Glutamatergic neuron (in vitro differentiated cells): ENCODE data around the gene GAN. TPM values are rescaled to one million over a fixed set of nuclear protein-coding genes. Genes with fewer than 3 reads are reported as not detected.

Source experiments
- DNase-seq: peaks from one replicate; pipeline ENCODE4 v3.0.0; 2022
- H3K27ac Mint-ChIP-seq: one replicate; pipeline ENCODE4 v1.8.0; 2020; ENCODE audit warnings: mild to moderate bottlenecking, mixed read lengths, inconsistent platforms; ENCODE audit not compliant: unreplicated experiment
- H3K27me3 Mint-ChIP-seq: one replicate; pipeline ENCODE4 v1.8.0; 2020; ENCODE audit warnings: mild to moderate bottlenecking, moderate library complexity, mixed read lengths, inconsistent platforms; ENCODE audit not compliant: unreplicated experiment
- H3K36me3 Mint-ChIP-seq: one replicate; pipeline ENCODE4 v1.8.0; 2020; ENCODE audit warnings: mild to moderate bottlenecking, mixed read lengths, inconsistent platforms; ENCODE audit not compliant: unreplicated experiment
- H3K4me1 Mint-ChIP-seq: one replicate; pipeline ENCODE4 v1.8.0; 2020; ENCODE audit warnings: mild to moderate bottlenecking, low read depth, mixed read lengths, inconsistent platforms; ENCODE audit not compliant: unreplicated experiment
- H3K4me3 Mint-ChIP-seq: one replicate; pipeline ENCODE4 v1.8.0; 2020; ENCODE audit warnings: mild to moderate bottlenecking, mixed read lengths, inconsistent platforms; ENCODE audit not compliant: unreplicated experiment
- H3K9me3 Mint-ChIP-seq: one replicate; pipeline ENCODE4 v1.8.0; 2020; ENCODE audit warnings: mild to moderate bottlenecking, moderate library complexity, mixed read lengths, inconsistent platforms; ENCODE audit not compliant: unreplicated experiment
- total RNA-seq: library from RNA; stranded (reverse); fragmentation: NEBNext Ultra II Directional; extraction: Animal tissue kit (Norgen Biotek cat#: 25700); gene quantifications from one replicate; pipeline ENCODE4 v1.2.1, GENCODE V29; 2021; ENCODE audit not compliant: unreplicated experiment
- TF ChIP-seq, protein P1 (sequence below): fragments of 200-600 bp; sonication (generic); IDR thresholded peaks from one replicate; pipeline ENCODE4 v1.5.0; 2021; ENCODE audit not compliant: partially characterized antibody, unreplicated experiment

GAN gene
- total RNA-seq, 1 donor from 2014 or later = 14.4 TPM

DNA sequence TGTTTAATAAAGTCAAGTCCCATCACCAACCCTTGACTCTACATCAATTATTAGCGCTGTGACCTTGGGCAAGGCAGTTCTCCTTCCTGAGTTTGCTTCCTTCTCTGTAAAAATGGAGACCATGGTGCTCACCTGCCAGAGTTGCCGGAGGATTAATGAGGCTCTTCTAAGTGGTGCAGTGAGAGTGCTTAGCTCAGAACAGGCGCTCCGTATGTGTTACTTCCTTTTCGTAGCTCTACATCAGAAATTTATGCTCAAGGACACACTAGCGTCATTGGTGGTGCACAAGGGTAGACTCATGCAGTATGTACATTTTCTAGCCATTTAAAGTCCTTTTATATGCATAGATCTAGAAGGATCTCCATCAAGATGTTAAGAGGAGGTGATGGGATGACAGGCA is 112.5 kb downstream of the GAN start:
- peaks cover 4% of the 10 kb centered on the region for H3K36me3 Mint-ChIP-seq
- no peak overlapping the region for H3K4me3 Mint-ChIP-seq
- peaks cover 12% of the 10 kb centered on the region for H3K9me3 Mint-ChIP-seq
- TF ChIP-seq, protein P1, sequence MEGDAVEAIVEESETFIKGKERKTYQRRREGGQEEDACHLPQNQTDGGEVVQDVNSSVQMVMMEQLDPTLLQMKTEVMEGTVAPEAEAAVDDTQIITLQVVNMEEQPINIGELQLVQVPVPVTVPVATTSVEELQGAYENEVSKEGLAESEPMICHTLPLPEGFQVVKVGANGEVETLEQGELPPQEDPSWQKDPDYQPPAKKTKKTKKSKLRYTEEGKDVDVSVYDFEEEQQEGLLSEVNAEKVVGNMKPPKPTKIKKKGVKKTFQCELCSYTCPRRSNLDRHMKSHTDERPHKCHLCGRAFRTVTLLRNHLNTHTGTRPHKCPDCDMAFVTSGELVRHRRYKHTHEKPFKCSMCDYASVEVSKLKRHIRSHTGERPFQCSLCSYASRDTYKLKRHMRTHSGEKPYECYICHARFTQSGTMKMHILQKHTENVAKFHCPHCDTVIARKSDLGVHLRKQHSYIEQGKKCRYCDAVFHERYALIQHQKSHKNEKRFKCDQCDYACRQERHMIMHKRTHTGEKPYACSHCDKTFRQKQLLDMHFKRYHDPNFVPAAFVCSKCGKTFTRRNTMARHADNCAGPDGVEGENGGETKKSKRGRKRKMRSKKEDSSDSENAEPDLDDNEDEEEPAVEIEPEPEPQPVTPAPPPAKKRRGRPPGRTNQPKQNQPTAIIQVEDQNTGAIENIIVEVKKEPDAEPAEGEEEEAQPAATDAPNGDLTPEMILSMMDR = no peak
- peak overlapping the region; percentile 30 for H3K27ac Mint-ChIP-seq
- no peak for DNase-seq
- peaks cover 29% of the 10 kb centered on the region for H3K4me1 Mint-ChIP-seq
- H3K27me3 Mint-ChIP-seq = peaks cover 4% of the 10 kb centered on the region

DNA sequence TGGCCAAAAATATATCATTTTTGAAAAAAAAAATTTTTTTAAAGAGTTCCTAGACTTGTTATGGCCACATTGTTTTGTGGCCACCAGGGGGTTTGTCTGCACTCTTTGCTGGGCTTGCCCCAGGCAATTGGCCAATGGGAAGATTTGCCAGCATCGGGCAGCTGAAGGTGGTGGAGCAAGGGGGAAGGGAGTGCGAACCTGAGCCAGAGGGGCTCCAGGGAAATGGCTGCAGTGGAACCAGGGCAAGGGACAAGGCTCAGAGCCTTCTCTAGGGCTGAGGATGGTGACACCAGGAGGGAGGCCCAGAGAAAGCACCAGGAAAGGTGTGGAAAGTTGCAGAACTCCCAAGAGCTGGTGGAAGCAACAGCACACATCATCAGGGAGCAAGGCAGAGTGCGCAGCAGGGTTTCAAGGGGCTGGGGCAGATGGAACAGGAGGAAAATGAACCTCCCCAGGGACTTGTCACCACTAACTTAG is 114.3 kb downstream of the GAN start:
- H3K27ac Mint-ChIP-seq = peak overlapping the region; percentile 82
- H3K4me1 Mint-ChIP-seq = peaks cover 38% of the 10 kb centered on the region
- TF ChIP-seq, protein P1 = peak; percentile 71
- H3K9me3 Mint-ChIP-seq = peaks cover 22% of the 10 kb centered on the region
- peak; percentile 48 for DNase-seq
- peak overlapping the region; percentile 66 for H3K4me3 Mint-ChIP-seq
- H3K27me3 Mint-ChIP-seq = peaks cover 12% of the 10 kb centered on the region
- peaks cover 4% of the 10 kb centered on the region for H3K36me3 Mint-ChIP-seq

DNA sequence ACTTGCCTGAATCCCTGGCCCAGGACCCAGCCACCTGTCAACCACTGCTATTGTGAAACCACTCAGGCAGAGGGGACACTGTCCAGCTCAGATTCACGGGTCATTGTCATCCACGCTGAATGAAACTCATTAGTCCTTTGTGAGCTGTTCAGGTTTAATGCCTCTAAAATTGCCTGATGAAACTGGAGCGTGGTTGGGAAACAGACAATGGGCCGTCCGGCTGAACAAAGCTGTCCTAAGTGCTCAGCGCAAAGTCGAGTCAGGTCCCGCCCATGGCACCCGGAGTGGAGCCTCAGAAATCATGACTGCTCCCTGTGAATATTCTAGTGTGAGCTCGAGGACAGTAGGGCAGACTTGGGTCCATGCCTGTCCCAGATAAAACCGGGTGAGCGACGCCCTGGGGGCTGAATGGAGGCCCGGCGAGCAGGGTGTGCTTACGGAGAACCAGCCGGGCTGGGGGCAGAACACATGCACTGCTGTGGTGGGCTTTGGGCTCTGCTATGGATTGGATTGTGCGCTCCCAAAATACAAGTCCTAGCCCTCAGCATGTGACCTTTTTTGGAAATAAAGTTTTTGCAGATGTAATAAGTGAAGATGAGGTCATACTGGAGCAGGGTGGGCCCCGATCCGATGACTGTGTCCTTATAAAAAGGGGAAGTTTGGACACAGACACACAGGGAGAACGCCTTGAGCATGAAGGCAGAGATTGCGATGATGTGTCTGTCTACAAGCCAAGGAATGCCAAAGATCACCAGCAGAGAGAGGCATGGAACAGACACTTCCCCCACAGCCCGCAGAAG is 117.0 kb downstream of the GAN start:
- Mint-ChIP-seq H3K9me3 (peaks cover 22% of the 10 kb centered on the region), H3K27ac (peak overlapping the region; percentile 98), H3K4me3 (peak overlapping the region; percentile 64), H3K27me3 (peaks cover 16% of the 10 kb centered on the region), H3K4me1 (peaks cover 38% of the 10 kb centered on the region), H3K36me3 (peaks cover 4% of the 10 kb centered on the region)
- TF ChIP-seq, protein P1 = no peak
- DNase-seq = no peak

DNA sequence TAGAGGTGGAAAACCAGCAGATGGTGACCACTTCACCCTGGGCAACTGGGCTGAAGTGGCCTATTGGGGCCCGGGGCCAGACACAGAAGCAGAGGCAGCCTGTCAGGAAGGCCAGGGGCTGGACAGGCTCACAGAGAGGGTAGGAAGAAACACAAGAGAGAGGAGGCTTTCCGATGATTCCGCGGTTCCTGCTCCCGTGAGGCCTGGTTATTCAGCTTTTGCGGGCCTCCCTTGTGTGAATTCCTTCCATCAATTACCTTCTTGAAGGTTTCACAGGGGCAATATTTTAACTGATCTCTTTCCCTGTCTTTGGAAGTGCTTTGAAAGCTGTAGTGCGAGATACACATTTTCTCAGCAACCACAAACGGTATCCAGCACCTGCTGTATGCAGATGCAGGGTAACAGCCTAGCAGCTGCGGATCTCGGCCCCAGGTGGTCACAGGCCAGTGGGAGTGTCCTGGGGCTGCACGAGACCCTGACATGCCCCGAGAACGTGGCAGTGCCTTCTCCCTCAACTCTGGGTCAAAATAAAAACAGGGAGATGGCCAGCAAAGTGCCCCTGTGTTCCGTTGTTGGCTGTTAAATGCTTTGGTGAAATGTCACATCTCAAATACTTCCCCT is 118.3 kb downstream of the GAN start:
- TF ChIP-seq, protein P1 = no peak
- peaks cover 36% of the 10 kb centered on the region for H3K4me1 Mint-ChIP-seq
- H3K27ac Mint-ChIP-seq = peak overlapping the region; percentile 98
- peak overlapping the region; percentile 72 for H3K4me3 Mint-ChIP-seq
- no peaks in the 10 kb centered on the region for H3K36me3 Mint-ChIP-seq
- H3K9me3 Mint-ChIP-seq = peaks cover 22% of the 10 kb centered on the region
- peaks cover 16% of the 10 kb centered on the region for H3K27me3 Mint-ChIP-seq
- DNase-seq = peak; percentile 70

DNA sequence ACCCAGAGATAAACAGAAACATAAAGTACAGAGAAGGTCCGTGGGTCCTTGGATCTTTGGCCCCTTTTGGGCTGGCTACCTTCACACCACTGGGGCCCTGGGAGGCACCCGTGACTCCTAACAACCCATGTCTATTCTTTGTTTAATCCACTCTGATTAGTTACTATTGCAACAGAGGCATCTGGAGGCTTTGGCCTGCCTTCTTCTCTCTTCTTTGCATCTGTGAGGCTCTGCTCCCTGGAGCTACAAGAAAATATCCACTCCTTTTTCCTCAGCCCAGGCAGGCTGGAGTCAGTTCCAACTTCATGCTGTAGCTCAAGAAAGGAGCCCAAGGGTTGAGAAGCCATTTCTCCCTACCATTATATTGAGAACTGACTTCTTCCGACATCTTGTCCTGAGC is 120.3 kb downstream of the GAN start:
- peaks cover 12% of the 10 kb centered on the region for H3K27me3 Mint-ChIP-seq
- TF ChIP-seq, protein P1 = no peak
- H3K4me3 Mint-ChIP-seq = no peak overlapping the region
- no peak overlapping the region for H3K27ac Mint-ChIP-seq
- H3K4me1 Mint-ChIP-seq = peaks cover 23% of the 10 kb centered on the region
- peaks cover 14% of the 10 kb centered on the region for H3K9me3 Mint-ChIP-seq
- H3K36me3 Mint-ChIP-seq = no peaks in the 10 kb centered on the region
- DNase-seq = no peak
